Activated T-cell treated with anti-CD3 and anti-CD28 coated beads, Interleukin-2, amount 50 U/mL, for 72 hours (primary cell): ENCODE measurements around the gene ST3GAL6. TPM values are rescaled to one million over a fixed set of nuclear protein-coding genes. Genes with fewer than 3 reads are reported as not detected.
"Not testable (repeated sequence)": the region's sequence is repeated elsewhere in the genome, so short reads cannot be mapped to it uniquely, and the experiment has no call there.

Source experiments
- ATAC-seq, 2 donors: fragments of 150-1000 bp; cut with Tn5 transposase; replicated peaks in 1 of 2; 2 replicates each; pipeline ENCODE4 v1.10.0; 2021; ENCODE audit warnings: moderate library complexity in 2 of 2, mild to moderate bottlenecking in 1 of 2
- DNase-seq, 2 donors: peaks; one replicate each; pipeline ENCODE4 v3.0.0; 2021 to 2022; ENCODE audit warnings: mixed read lengths in 1 of 2
- H3K27ac Mint-ChIP-seq: one replicate; pipeline ENCODE4 v1.8.0; 2022; ENCODE audit warnings: mild to moderate bottlenecking, moderate library complexity, mixed read lengths
- H3K27me3 Mint-ChIP-seq: one replicate; pipeline ENCODE4 v1.8.0; 2022; ENCODE audit warnings: low read depth, mixed read lengths
- H3K36me3 Mint-ChIP-seq, 2 donors: one replicate each; pipeline ENCODE4 v1.8.0; 2022; ENCODE audit warnings: mixed read lengths in 2 of 2, mild to moderate bottlenecking in 1 of 2; ENCODE audit not compliant: insufficient read depth in 2 of 2
- H3K4me1 Mint-ChIP-seq: one replicate; pipeline ENCODE4 v1.8.0; 2022; ENCODE audit warnings: low read depth, mixed read lengths
- H3K4me3 Mint-ChIP-seq, 2 donors: one replicate each; pipeline ENCODE4 v1.8.0; 2022; ENCODE audit warnings: mild to moderate bottlenecking in 2 of 2, mixed read lengths in 2 of 2, moderate library complexity in 2 of 2
- H3K9me3 Mint-ChIP-seq, 2 donors: one replicate each; pipeline ENCODE4 v1.8.0; 2022; ENCODE audit warnings: mixed read lengths in 2 of 2
- total RNA-seq, 2 donors: library from RNA; stranded (reverse); gene quantifications; one replicate each; pipeline ENCODE4 v1.2.3, GENCODE V29; 2022

ST3GAL6 gene
- total RNA-seq, 2 donors from 2014 or later, result 0.07 to 1.5 TPM

GRCh38 chr3:98824256-98824655 is 61.1 kb downstream of the ST3GAL6 start:
- Mint-ChIP-seq H3K4me1 (no peaks in the 10 kb centered on the region), H3K9me3 (no peaks in the 10 kb centered on the region), H3K4me3 (no peak overlapping the region), H3K36me3 (no peaks in the 10 kb centered on the region), H3K27me3 (no peaks in the 10 kb centered on the region), H3K27ac (no peak overlapping the region)
- DNase-seq, result no peak
- ATAC-seq, result no peak

- Mint-ChIP-seq H3K27me3 (no peaks in the 10 kb centered on the region), H3K4me3 (no peak overlapping the region), H3K9me3 (peaks cover 4 to 5% of the 10 kb centered on the region in 2 donors), H3K36me3 (peaks cover 0 to 2% of the 10 kb centered on the region in 2 donors), H3K4me1 (no peaks in the 10 kb centered on the region), H3K27ac (no peak overlapping the region)
- ATAC-seq, result no peak
- DNase-seq, result no peak
Measured at GRCh38 chr3:98826126-98826525, 63.0 kb downstream of the ST3GAL6 start.

- H3K27me3 Mint-ChIP-seq, result no peaks in the 10 kb centered on the region
- peaks cover 0 to 4% of the 10 kb centered on the region in 2 donors for H3K36me3 Mint-ChIP-seq
- no peak overlapping the region for H3K4me3 Mint-ChIP-seq
- H3K4me1 Mint-ChIP-seq, result no peaks in the 10 kb centered on the region
- DNase-seq (no peak), ATAC-seq (no peak)
- no peak overlapping the region for H3K27ac Mint-ChIP-seq
- H3K9me3 Mint-ChIP-seq, result peaks cover 7% of the 10 kb centered on the region in 2 donors
Measured at GRCh38 chr3:98827221-98827920, 64.2 kb downstream of the ST3GAL6 start.

GRCh38 chr3:98829246-98829832 is 66.2 kb downstream of the ST3GAL6 start:
- Mint-ChIP-seq H3K4me1 (no peaks in the 10 kb centered on the region), H3K27me3 (no peaks in the 10 kb centered on the region)

GRCh38 chr3:98831060-98831459 is 67.9 kb downstream of the ST3GAL6 start:
- peaks cover 7 to 11% of the 10 kb centered on the region in 2 donors for H3K9me3 Mint-ChIP-seq
- not testable (repeated sequence) for H3K27ac Mint-ChIP-seq, DNase-seq, ATAC-seq, H3K4me3 Mint-ChIP-seq, H3K36me3 Mint-ChIP-seq, H3K4me1 Mint-ChIP-seq, H3K27me3 Mint-ChIP-seq

More at GRCh38 chr3:98829246-98829832, 66.2 kb downstream of the ST3GAL6 start:
- ATAC-seq, result no peak
- DNase-seq, result no peak
- Mint-ChIP-seq H3K4me3 (no peak overlapping the region), H3K36me3 (peaks cover 0 to 4% of the 10 kb centered on the region in 2 donors), H3K27ac (no peak overlapping the region), H3K9me3 (peaks cover 7 to 11% of the 10 kb centered on the region in 2 donors)

- Mint-ChIP-seq H3K36me3 (peaks cover 3% of the 10 kb centered on the region in 2 donors), H3K27ac (no peak overlapping the region), H3K4me3 (no peak overlapping the region), H3K4me1 (no peaks in the 10 kb centered on the region), H3K27me3 (no peaks in the 10 kb centered on the region), H3K9me3 (peaks cover 0 to 2% of the 10 kb centered on the region in 2 donors)
- ATAC-seq, result no peak
- DNase-seq, result no peak
Measured at GRCh38 chr3:98839846-98840245, 76.7 kb downstream of the ST3GAL6 start.

- DNase-seq (no peak), ATAC-seq (no peak)
Measured at GRCh38 chr3:98843266-98843959, 80.3 kb downstream of the ST3GAL6 start.

More at GRCh38 chr3:98843266-98843959, 80.3 kb downstream of the ST3GAL6 start:
- H3K4me1 Mint-ChIP-seq, result no peaks in the 10 kb centered on the region
- peaks cover 0 to 2% of the 10 kb centered on the region in 2 donors for H3K9me3 Mint-ChIP-seq
- peaks cover 3 to 5% of the 10 kb centered on the region in 2 donors for H3K36me3 Mint-ChIP-seq
- no peak overlapping the region for H3K4me3 Mint-ChIP-seq
- H3K27me3 Mint-ChIP-seq, result no peaks in the 10 kb centered on the region
- H3K27ac Mint-ChIP-seq, result no peak overlapping the region

Other genes starting within 250 kb of the ST3GAL6 start
- gene CLDND1, start 240.4 kb upstream of the ST3GAL6 start, total RNA-seq, result 100 to 1,000 TPM; 284 to 361 TPM
- gene GPR15, start 231.4 kb upstream of the ST3GAL6 start, total RNA-seq, result 10 to 100 TPM in 1 of 2 donors, 1 to 10 TPM in 1; 4.6 to 24.0 TPM
- 10 to 100 TPM; 36.5 to 36.7 TPM for gene CPOX, start 169.7 kb upstream of the ST3GAL6 start, total RNA-seq
- 1 to 10 TPM; 1.1 to 3.9 TPM for gene DCBLD2, start 138.4 kb downstream of the ST3GAL6 start, total RNA-seq